Measurements from ENCODE around the gene RSPO3. TPM values are rescaled to one million over a fixed set of nuclear protein-coding genes. Genes with fewer than 3 reads are reported as not detected.

Gene RSPO3, protein sequence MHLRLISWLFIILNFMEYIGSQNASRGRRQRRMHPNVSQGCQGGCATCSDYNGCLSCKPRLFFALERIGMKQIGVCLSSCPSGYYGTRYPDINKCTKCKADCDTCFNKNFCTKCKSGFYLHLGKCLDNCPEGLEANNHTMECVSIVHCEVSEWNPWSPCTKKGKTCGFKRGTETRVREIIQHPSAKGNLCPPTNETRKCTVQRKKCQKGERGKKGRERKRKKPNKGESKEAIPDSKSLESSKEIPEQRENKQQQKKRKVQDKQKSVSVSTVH
- total RNA-seq (2022): not detected in 2 replicates
- Bru-seq, nascent RNA: percentile 8 among the genes with signal in this experiment
- BruChase-seq, experiment 1, labeled RNA remaining after a 6-hour chase: percentile 5 among the genes with signal in this experiment
- BruChase-seq, experiment 2, labeled RNA remaining after a 2-hour chase: percentile 2 among the genes with signal in this experiment
- long read RNA-seq: 0 reads

- DNase-seq: no peak
- Mint-ChIP-seq H3K36me3 (ENCODE audit: insufficient read depth, unreplicated experiment) (peaks cover 5% of the 10 kb centered on the region), H3K4me1 (ENCODE audit: low read depth, unreplicated experiment) (peaks cover 20% of the 10 kb centered on the region), H3K9me3 (ENCODE audit: low read depth, unreplicated experiment) (no peaks in the 10 kb centered on the region), H3K27ac (ENCODE audit: unreplicated experiment) (no peak within 1 kb of the TSS), H3K4me3 (ENCODE audit: low read depth, unreplicated experiment) (peak within 1 kb of the TSS; percentile 74), H3K27me3 (ENCODE audit: unreplicated experiment) (peaks cover 62% of the 10 kb centered on the region)
- intact Hi-C loops (cut with micrococcal nuclease; ENCODE audit: unreplicated experiment): no loop called here
- BruUV-seq (replicated peaks): no TSS peak
- TF ChIP-seq, protein P1, sequence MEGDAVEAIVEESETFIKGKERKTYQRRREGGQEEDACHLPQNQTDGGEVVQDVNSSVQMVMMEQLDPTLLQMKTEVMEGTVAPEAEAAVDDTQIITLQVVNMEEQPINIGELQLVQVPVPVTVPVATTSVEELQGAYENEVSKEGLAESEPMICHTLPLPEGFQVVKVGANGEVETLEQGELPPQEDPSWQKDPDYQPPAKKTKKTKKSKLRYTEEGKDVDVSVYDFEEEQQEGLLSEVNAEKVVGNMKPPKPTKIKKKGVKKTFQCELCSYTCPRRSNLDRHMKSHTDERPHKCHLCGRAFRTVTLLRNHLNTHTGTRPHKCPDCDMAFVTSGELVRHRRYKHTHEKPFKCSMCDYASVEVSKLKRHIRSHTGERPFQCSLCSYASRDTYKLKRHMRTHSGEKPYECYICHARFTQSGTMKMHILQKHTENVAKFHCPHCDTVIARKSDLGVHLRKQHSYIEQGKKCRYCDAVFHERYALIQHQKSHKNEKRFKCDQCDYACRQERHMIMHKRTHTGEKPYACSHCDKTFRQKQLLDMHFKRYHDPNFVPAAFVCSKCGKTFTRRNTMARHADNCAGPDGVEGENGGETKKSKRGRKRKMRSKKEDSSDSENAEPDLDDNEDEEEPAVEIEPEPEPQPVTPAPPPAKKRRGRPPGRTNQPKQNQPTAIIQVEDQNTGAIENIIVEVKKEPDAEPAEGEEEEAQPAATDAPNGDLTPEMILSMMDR (IDR thresholded peaks at IDR 0.05; ENCODE audit: unreplicated experiment): no peak
- CTCF ChIA-PET: no interaction called here
Measured at GRCh38 chr6:127118298-127119101, at the start of gene RSPO3. RSPO3 (plus strand) TSS chr6:127118671; CDS start chr6:127119193, 522 bp downstream.

DNA sequence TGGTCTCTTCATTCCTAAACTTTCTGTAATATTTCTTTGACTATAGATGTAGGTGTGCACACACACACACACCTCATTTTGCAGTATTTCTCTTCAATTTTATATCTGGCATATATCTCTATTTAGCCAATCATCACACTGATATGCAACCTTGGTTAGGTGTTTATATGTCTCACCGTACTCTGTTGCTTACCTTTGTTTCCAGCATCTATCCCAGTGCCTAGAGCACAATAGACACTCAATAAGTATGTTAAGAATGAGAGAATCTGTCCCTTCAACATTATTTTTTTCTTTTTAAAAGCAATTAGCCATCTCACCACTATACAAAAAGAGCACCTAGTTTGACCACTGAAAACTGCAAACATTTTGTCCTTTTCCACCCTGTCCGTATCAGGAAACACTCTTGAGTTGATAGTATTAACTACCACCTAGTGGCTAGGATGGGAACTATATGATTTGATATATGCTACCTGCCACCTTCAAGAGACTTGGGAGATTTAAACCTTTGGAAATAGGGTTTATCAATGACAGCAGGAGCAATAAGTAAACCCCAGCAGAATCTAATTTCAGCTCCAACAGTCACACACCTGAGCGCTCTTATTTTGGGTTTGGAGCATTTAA lies 48.7 kb upstream of the RSPO3 start:
- Mint-ChIP-seq H3K4me3 (ENCODE audit: low read depth, unreplicated experiment) (no peak overlapping the region), H3K4me1 (ENCODE audit: low read depth, unreplicated experiment) (no peaks in the 10 kb centered on the region), H3K27me3 (ENCODE audit: unreplicated experiment) (no peaks in the 10 kb centered on the region), H3K27ac (ENCODE audit: unreplicated experiment) (no peak overlapping the region), H3K9me3 (ENCODE audit: low read depth, unreplicated experiment) (no peaks in the 10 kb centered on the region), H3K36me3 (ENCODE audit: insufficient read depth, unreplicated experiment) (no peaks in the 10 kb centered on the region)
- no TSS peak for BruUV-seq (replicated peaks)
- intact Hi-C loops (cut with micrococcal nuclease; ENCODE audit: unreplicated experiment): loop anchor here (2.0 kb wide), 2 partner anchors 55 to 265 kb away; no protein-coding TSS in a partner anchor
- DNase-seq: no peak
- TF ChIP-seq, protein P1 (IDR thresholded peaks at IDR 0.05; ENCODE audit: unreplicated experiment): peak; percentile 25
- CTCF ChIA-PET: no interaction called here

DNA sequence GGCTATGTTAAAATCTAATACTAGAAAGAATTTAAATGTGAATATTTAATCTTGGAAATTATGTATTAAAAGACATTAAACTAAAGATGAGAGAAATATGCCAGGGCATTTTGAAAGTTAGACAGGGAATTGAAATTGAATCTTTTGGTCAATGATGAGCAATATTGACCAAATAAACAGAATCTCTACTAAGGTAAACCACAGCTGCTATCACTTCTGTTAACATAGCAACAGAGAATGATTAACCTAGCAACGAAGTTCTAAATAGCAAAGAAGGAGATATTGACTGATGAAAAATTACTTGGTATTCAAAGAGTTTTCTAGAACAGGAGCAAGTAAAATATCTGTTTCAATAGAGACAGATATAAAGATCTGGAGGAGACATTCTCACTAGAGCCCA lies 45.2 kb upstream of the RSPO3 start:
- H3K36me3 Mint-ChIP-seq (ENCODE audit: insufficient read depth, unreplicated experiment): no peaks in the 10 kb centered on the region

GRCh38 chr6:127076466-127076865 lies 42.0 kb upstream of the RSPO3 start:
- no peak for DNase-seq
- Mint-ChIP-seq H3K27ac (ENCODE audit: unreplicated experiment) (no peak overlapping the region), H3K9me3 (ENCODE audit: low read depth, unreplicated experiment) (peaks cover 5% of the 10 kb centered on the region), H3K27me3 (ENCODE audit: unreplicated experiment) (no peaks in the 10 kb centered on the region), H3K4me1 (ENCODE audit: low read depth, unreplicated experiment) (no peaks in the 10 kb centered on the region), H3K36me3 (ENCODE audit: insufficient read depth, unreplicated experiment) (no peaks in the 10 kb centered on the region), H3K4me3 (ENCODE audit: low read depth, unreplicated experiment) (no peak overlapping the region)
- CTCF ChIA-PET: no interaction called here
- BruUV-seq (replicated peaks): no TSS peak
- TF ChIP-seq, protein P1 (IDR thresholded peaks at IDR 0.05; ENCODE audit: unreplicated experiment): no peak
- intact Hi-C loops (cut with micrococcal nuclease; ENCODE audit: unreplicated experiment): no loop called here

More for the DNA sequence above, 45.2 kb upstream of the RSPO3 start:
- CTCF ChIA-PET: no interaction called here
- no peaks in the 10 kb centered on the region for H3K27me3 Mint-ChIP-seq (ENCODE audit: unreplicated experiment)
- H3K9me3 Mint-ChIP-seq (ENCODE audit: low read depth, unreplicated experiment): no peaks in the 10 kb centered on the region
- no peak for DNase-seq
- TF ChIP-seq, protein P1 (IDR thresholded peaks at IDR 0.05; ENCODE audit: unreplicated experiment): no peak
- no peak overlapping the region for H3K27ac Mint-ChIP-seq (ENCODE audit: unreplicated experiment)
- H3K4me1 Mint-ChIP-seq (ENCODE audit: low read depth, unreplicated experiment): no peaks in the 10 kb centered on the region
- intact Hi-C loops (cut with micrococcal nuclease; ENCODE audit: unreplicated experiment): no loop called here
- BruUV-seq (replicated peaks): no TSS peak
- H3K4me3 Mint-ChIP-seq (ENCODE audit: low read depth, unreplicated experiment): no peak overlapping the region

All from Calu3 (cell line).